GM12878 (cell line): Measurements from ENCODE around the gene PKHD1. TPM values are rescaled to one million over a fixed set of nuclear protein-coding genes. Genes with fewer than 3 reads are reported as not detected.

Source experiments
- ATAC-seq: fragments of 200-7000 bp; cut with Tn5 transposase; 3 replicates; pipeline ENCODE4 v1.9.1; 2020; ENCODE audit warnings: mild to moderate bottlenecking, moderate library complexity
- BruUV-seq: library from RNA; stranded (reverse); fragments of 400-500 nt; replicated peaks from 2 replicates; lab custom pipeline; 2021; lab: Mats Ljungman, UMichigan
- CTCF ChIA-PET: fragments of 300-600 bp; sonication (Branson Sonifier 250); formaldehyde crosslinking; extraction: SDS; loops from one replicate; lab custom pipeline; 2021; ENCODE audit warnings: inconsistent platforms; lab: Yijun Ruan, JAX
- POLR2A ChIA-PET: fragments of 350-600 bp; formaldehyde crosslinking; extraction: SDS; loops from one replicate; lab custom pipeline; 2021; ENCODE audit warnings: inconsistent platforms; lab: Charles Lee
- RAD21 ChIA-PET: fragments of 300-600 bp; sonication (Branson Sonifier 250); formaldehyde crosslinking; loops from one replicate; lab custom pipeline; 2023; ENCODE audit warnings: antibody characterized with exemption; ENCODE audit not compliant: unreplicated experiment; lab: Charles Lee
- SMC1A ChIA-PET: fragments of 300-600 bp; sonication (Branson Sonifier 250); formaldehyde crosslinking; loops from one replicate; lab custom pipeline; 2023; ENCODE audit not compliant: unreplicated experiment, uncharacterized antibody; lab: Charles Lee
- DNase-seq: peaks from one replicate; pipeline ENCODE4 v3.0.0-alpha.2; 2011; ENCODE audit warnings: low read depth, low spot score
- FAIRE-seq: peaks from 3 replicates; lab custom pipeline; 2011; peaks lifted over from hg19 to GRCh38; lab: Jason Lieb, UNC
- H2AFZ ChIP-seq: 2 replicates; pipeline ENCODE4 v1.6.0; 2011; ENCODE audit warnings: low read depth, low read length, control low read depth; ENCODE audit not compliant: control insufficient read depth
- H3K27ac ChIP-seq: 2 replicates; pipeline ENCODE4 v1.5.1; 2011; ENCODE audit warnings: control low read depth; ENCODE audit not compliant: control insufficient read depth, insufficient read depth
- H3K27me3 ChIP-seq, 2 experiments: replicated peaks in 1 of 2; 2 replicates each; pipeline versions ENCODE4 v1.6.0 to v1.6.1; 2011; ENCODE audit warnings: low read length in 1 of 2; ENCODE audit not compliant: control insufficient read depth in 2 of 2, insufficient read depth in 2 of 2
- H3K36me3 ChIP-seq, 2 experiments: 2 replicates each; pipeline ENCODE4 v1.5.1; 2011; ENCODE audit warnings: low read length in 1 of 2; ENCODE audit not compliant: control insufficient read depth in 2 of 2, insufficient read depth in 2 of 2
- H3K4me1 ChIP-seq: 2 replicates; pipeline ENCODE4 v1.6.1; 2011; ENCODE audit warnings: mild to moderate bottlenecking, low read length, moderate library complexity, mixed read lengths; ENCODE audit not compliant: control insufficient read depth, insufficient read depth
- H3K4me2 ChIP-seq: 2 replicates; pipeline ENCODE4 v1.6.0; 2011; ENCODE audit warnings: control low read depth; ENCODE audit not compliant: control insufficient read depth, insufficient read depth
- H3K4me3 ChIP-seq: fragments of 200-600 bp; sonication (generic); 2 replicates; pipeline ENCODE4 v1.5.1; 2016
- H3K79me2 ChIP-seq: 2 replicates; pipeline ENCODE4 v1.6.0; 2011; ENCODE audit warnings: low read length; ENCODE audit not compliant: control insufficient read depth, insufficient read depth
- H3K9ac ChIP-seq: 2 replicates; pipeline ENCODE4 v1.8.0; 2011; ENCODE audit warnings: low read length, control low read depth, mixed read lengths; ENCODE audit not compliant: control insufficient read depth, insufficient read depth
- H3K9me3 ChIP-seq: replicated peaks from 3 replicates; pipeline ENCODE4 v1.5.1; 2011; ENCODE audit warnings: mild to moderate bottlenecking, low read length; ENCODE audit not compliant: control insufficient read depth, insufficient read depth
- H4K20me1 ChIP-seq: 2 replicates; pipeline ENCODE4 v1.6.0; 2011; ENCODE audit not compliant: control insufficient read depth, insufficient read depth
- EP300 ChIP-seq, 2 experiments: fragments of 150-350 bp in 1 of 2; IDR thresholded peaks; 2 replicates each; pipeline ENCODE4 v1.6.1; 2011 to 2012; ENCODE audit warnings: low read depth in 2 of 2, low read length in 2 of 2, borderline replicate concordance in 1 of 2, improper control_type of control experiment in 1 of 2, inconsistent platforms in 1 of 2; ENCODE audit not compliant: control insufficient read depth in 1 of 2
- FOS ChIP-seq: IDR thresholded peaks from 3 replicates; pipeline ENCODE4 v1.6.1; 2011; ENCODE audit warnings: borderline replicate concordance; ENCODE audit not compliant: insufficient read length; ENCODE audit errors: extremely low read depth
- GATAD2B ChIP-seq: fragments of 450-650 bp; conservative IDR thresholded peaks from 2 replicates; pipeline ENCODE4 v1.6.1; 2017; ENCODE audit warnings: low read depth, mild to moderate bottlenecking, moderate library complexity
- NFYB ChIP-seq: IDR thresholded peaks from 2 replicates; pipeline ENCODE4 v1.6.1; 2011; ENCODE audit warnings: low read depth, mild to moderate bottlenecking, low read length, improper control_type of control experiment, moderate library complexity; ENCODE audit not compliant: insufficient read depth
- RBBP5 ChIP-seq: fragments of 200-600 bp; sonication (generic); conservative IDR thresholded peaks from 2 replicates; pipeline ENCODE4 v1.6.1; 2016
- RELA ChIP-seq: fragments of 450-650 bp; IDR thresholded peaks from 2 replicates; pipeline ENCODE4 v1.8.0; 2014; ENCODE audit warnings: borderline replicate concordance; ENCODE audit not compliant: partially characterized antibody
- STAT3 ChIP-seq: IDR thresholded peaks from 2 replicates; pipeline ENCODE4 v1.6.1; 2011; ENCODE audit warnings: low read depth, low read length, improper control_type of control experiment
- in situ Hi-C: fragments of 300-500 bp; cut with MboI; formaldehyde crosslinking; loops from 9 replicates; pipeline ENCODE4 v1.14.3; 2018; ENCODE audit warnings: mixed read lengths
- intact Hi-C: fragments of 100-400 bp; cut with micrococcal nuclease; formaldehyde crosslinking; loops from one replicate; pipeline ENCODE4 v1.14.2; 2022; ENCODE audit not compliant: unreplicated experiment
- polyA plus RNA-seq, 11 experiments: library from polyadenylated mRNA; depleted of rRNA in 4 of 11; unstranded in 6 of 11; stranded (reverse) in 5 of 11; fragments of >200 nt; fragmentation: Nextera tagmentation in 4 of 11; fragmentation: Illumina TruSeq in 1 of 11; extraction: Ambion mirVana in 4 of 11; extraction: Trizol in 1 of 11; gene quantifications; 1 replicate in 1 of 11; 2 replicates in 10 of 11; pipeline versions ENCODE4 v1.2.1 to v1.2.3, GENCODE V29; 2011 to 2016; ENCODE audit warnings: inconsistent platforms in 2 of 11, missing spikeins in 2 of 11, low read depth in 1 of 11
- total RNA-seq, 4 experiments: library from RNA; depleted of rRNA in 3 of 4; stranded (reverse); fragments of >200 nt in 3 of 4; fragmentation: Illumina TruSeq in 1 of 4; extraction: Trizol in 1 of 4; gene quantifications; 2 replicates each; pipeline versions ENCODE4 v1.2.1 to v1.2.3, GENCODE V29; 2013 to 2021
- TF ChIP-seq, protein P1 (sequence below): fragments of 450-650 bp; IDR thresholded peaks from 2 replicates; pipeline ENCODE4 v1.6.1; 2018; ENCODE audit warnings: borderline replicate concordance, mild to moderate bottlenecking; ENCODE audit not compliant: partially characterized antibody

PKHD1 gene
- total and polyA plus RNA-seq, 10 of the 15 experiments (the other 5 are each of a cell fraction or from before 2014, with no cell fraction given) = under 0.01 to 0.90 (median 0.02) TPM; not detected in 1

DNA sequence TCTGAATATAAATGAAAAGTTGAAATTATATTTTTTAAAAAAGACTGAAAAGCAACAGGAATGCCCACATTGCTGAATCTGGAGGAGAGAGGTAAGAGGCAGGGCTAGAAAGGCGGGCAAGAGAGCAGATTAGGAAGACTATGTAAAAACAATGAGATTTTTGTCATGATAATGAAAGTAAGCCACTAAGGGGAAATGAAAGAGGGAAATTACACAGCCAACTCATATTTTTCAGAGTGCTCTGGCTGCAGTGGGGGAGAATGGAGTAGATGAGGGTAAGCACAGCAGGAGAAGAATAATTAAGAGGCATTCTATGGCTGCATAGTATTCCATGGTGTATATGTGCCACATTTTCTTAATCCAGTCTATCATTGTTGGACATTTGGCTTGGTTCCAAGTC is 281.9 kb downstream of the PKHD1 start (continued):
- TF ChIP-seq, protein P1, sequence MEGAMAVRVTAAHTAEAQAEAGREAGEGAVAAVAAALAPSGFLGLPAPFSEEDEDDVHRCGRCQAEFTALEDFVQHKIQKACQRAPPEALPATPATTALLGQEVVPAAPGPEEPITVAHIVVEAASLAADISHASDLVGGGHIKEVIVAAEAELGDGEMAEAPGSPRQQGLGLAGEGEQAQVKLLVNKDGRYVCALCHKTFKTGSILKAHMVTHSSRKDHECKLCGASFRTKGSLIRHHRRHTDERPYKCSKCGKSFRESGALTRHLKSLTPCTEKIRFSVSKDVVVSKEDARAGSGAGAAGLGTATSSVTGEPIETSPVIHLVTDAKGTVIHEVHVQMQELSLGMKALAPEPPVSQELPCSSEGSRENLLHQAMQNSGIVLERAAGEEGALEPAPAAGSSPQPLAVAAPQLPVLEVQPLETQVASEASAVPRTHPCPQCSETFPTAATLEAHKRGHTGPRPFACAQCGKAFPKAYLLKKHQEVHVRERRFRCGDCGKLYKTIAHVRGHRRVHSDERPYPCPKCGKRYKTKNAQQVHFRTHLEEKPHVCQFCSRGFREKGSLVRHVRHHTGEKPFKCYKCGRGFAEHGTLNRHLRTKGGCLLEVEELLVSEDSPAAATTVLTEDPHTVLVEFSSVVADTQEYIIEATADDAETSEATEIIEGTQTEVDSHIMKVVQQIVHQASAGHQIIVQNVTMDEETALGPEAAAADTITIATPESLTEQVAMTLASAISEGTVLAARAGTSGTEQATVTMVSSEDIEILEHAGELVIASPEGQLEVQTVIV = no peak
- no peak for TF ChIP-seq FOS
- TF ChIP-seq, all 136 proteins: peak for 0

DNA sequence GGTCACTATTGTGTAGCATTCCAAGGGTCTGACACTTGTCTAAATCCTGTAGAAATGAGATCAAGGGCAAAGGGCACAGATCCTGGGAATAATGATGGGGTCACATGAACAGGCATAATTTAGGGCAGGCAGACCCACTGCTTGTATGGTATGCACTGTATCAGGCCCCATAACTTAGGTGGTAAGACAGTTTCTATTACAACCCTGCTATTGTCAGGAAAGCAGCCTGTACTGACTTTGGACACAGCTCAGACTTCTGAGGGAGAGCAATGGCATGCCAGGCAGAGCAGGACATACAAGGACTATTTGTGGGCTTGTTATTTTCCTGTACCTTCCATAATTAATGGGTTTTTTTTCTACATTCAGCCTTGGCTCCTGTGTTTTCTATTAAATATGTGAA is 286.8 kb downstream of the PKHD1 start:
- BruUV-seq = no TSS peak
- SMC1A ChIA-PET = interaction anchor here (0.6 to 1.4 kb wide), 2 partner anchors 9 to 378 kb away, joined by 3 to 4 read pairs; no protein-coding TSS in a partner anchor
- H3K27ac ChIP-seq = no peak overlapping the region
- intact Hi-C loops (no loop called here), in situ Hi-C loops (no loop called here)
- H4K20me1 ChIP-seq = no peaks in the 10 kb centered on the region
- H3K36me3 ChIP-seq = no peaks in the 10 kb centered on the region
- no peak overlapping the region for H3K4me3 ChIP-seq
- H3K9me3 ChIP-seq = no peaks in the 10 kb centered on the region
- CTCF ChIA-PET = no interaction called here
- no peaks in the 10 kb centered on the region for H3K79me2 ChIP-seq
- H3K27me3 ChIP-seq = no peaks in the 10 kb centered on the region
- TF ChIP-seq GATAD2B = no peak
- no peak for TF ChIP-seq STAT3
- TF ChIP-seq RBBP5 = no peak
- no peak for TF ChIP-seq NFYB
- TF ChIP-seq EP300 (IDR thresholded peaks at IDR 0.05; ENCODE audit: borderline replicate concordance in 1 of 2, control insufficient read depth in 1 of 2, low read depth in 2 of 2, low read length in 2 of 2) = no peak
- no peak for TF ChIP-seq RELA
- no peak overlapping the region for H2AFZ ChIP-seq
- FAIRE-seq (no peak), ATAC-seq (no peak), DNase-seq (no peak)
- RAD21 ChIA-PET = no interaction called here
- H3K4me2 ChIP-seq = no peak overlapping the region
- no peaks in the 10 kb centered on the region for H3K4me1 ChIP-seq
- POLR2A ChIA-PET = no interaction called here
- H3K9ac ChIP-seq = no peak overlapping the region
